GM21367 (cell line): ENCODE data around the gene TMPRSS2.
A peak's percentile ranks its signal among the peaks of the same experiment; 100 is the strongest.

Experiments used
- ATAC-seq: cut with Tn5 transposase; IDR thresholded peaks from one replicate; pipeline ENCODE4 v1.9.1; 2021; ENCODE audit not compliant: unreplicated experiment

TMPRSS2 gene

GRCh38 chr21:41451753-41452676 is 55.9 kb downstream of the TMPRSS2 start:
- no peak for ATAC-seq

GRCh38 chr21:41449613-41450012 is 58.3 kb downstream of the TMPRSS2 start:
- ATAC-seq, result no peak

- ATAC-seq, result no peak
Observed at GRCh38 chr21:41447356-41447755, 60.6 kb downstream of the TMPRSS2 start.

GRCh38 chr21:41446586-41446985 is 61.4 kb downstream of the TMPRSS2 start:
- no peak for ATAC-seq

- no peak for ATAC-seq
Observed at GRCh38 chr21:41445465-41445862, 62.5 kb downstream of the TMPRSS2 start.

GRCh38 chr21:41444703-41445464 is 63.1 kb downstream of the TMPRSS2 start:
- no peak for ATAC-seq

GRCh38 chr21:41443562-41443961 is 64.4 kb downstream of the TMPRSS2 start:
- ATAC-seq, result no peak

- ATAC-seq, result no peak
Observed at GRCh38 chr21:41442481-41443186, 65.3 kb downstream of the TMPRSS2 start.

GRCh38 chr21:41441546-41441945 is 66.4 kb downstream of the TMPRSS2 start:
- no peak for ATAC-seq

- no peak for ATAC-seq
Observed at GRCh38 chr21:41439248-41439647, 68.7 kb downstream of the TMPRSS2 start.

- ATAC-seq, result no peak
Observed at GRCh38 chr21:41438425-41439113, 69.4 kb downstream of the TMPRSS2 start.

GRCh38 chr21:41437729-41438128 is 70.2 kb downstream of the TMPRSS2 start:
- no peak for ATAC-seq

- ATAC-seq, result no peak
Observed at GRCh38 chr21:41435706-41436105, 72.3 kb downstream of the TMPRSS2 start.

GRCh38 chr21:41433566-41433965 is 74.4 kb downstream of the TMPRSS2 start:
- no peak for ATAC-seq

- no peak for ATAC-seq
Observed at GRCh38 chr21:41432562-41433460, 75.1 kb downstream of the TMPRSS2 start.

GRCh38 chr21:41431788-41432548 is 76.0 kb downstream of the TMPRSS2 start:
- ATAC-seq, result peak; percentile 52

- no peak for ATAC-seq
Observed at GRCh38 chr21:41429925-41430491, 78.0 kb downstream of the TMPRSS2 start.

- ATAC-seq, result no peak
Observed at GRCh38 chr21:41429305-41429704, 78.7 kb downstream of the TMPRSS2 start.

- no peak for ATAC-seq
Observed at GRCh38 chr21:41428847-41429246, 79.1 kb downstream of the TMPRSS2 start.
